H1 (cell line): ENCODE measurements around the gene DCP1B. TPM values are rescaled to one million over a fixed set of nuclear protein-coding genes. Genes with fewer than 3 reads are reported as not detected.
A peak's percentile ranks its signal among the peaks of the same experiment; 100 is the strongest.

Experiments used
- CTCF ChIA-PET: fragments of 300-600 bp; sonication (Branson Sonifier 250); formaldehyde crosslinking; loops from one replicate; lab custom pipeline; 2021; ENCODE audit not compliant: partially characterized antibody; lab: Charles Lee
- POLR2A ChIA-PET: fragments of 300-600 bp; sonication (Branson Sonifier 250); formaldehyde crosslinking; loops from one replicate; lab custom pipeline; 2021; ENCODE audit warnings: inconsistent platforms; ENCODE audit not compliant: partially characterized antibody; lab: Charles Lee
- DNase-seq, 2 experiments: peaks; one replicate each; pipeline versions ENCODE4 v3.0.0 to v3.0.0-alpha.2; 2010 to 2022; ENCODE audit warnings: low spot score in 2 of 2, low read depth in 1 of 2, mixed read lengths in 1 of 2
- FAIRE-seq: peaks from 2 replicates; lab custom pipeline; 2011; peaks lifted over from hg19 to GRCh38; lab: Jason Lieb, UNC
- H2AFZ ChIP-seq: 2 replicates; pipeline ENCODE4 v1.8.1; 2012; ENCODE audit warnings: low read length, inconsistent platforms
- H2AK5ac ChIP-seq: 2 replicates; pipeline ENCODE4 v1.6.1; 2013; ENCODE audit warnings: low read depth, low read length
- H2BK120ac ChIP-seq: replicated peaks from 2 replicates; pipeline ENCODE3; 2013; ENCODE audit warnings: low read depth, low read length, inconsistent platforms
- H2BK12ac ChIP-seq: 2 replicates; pipeline ENCODE4 v1.6.1; 2013; ENCODE audit warnings: low read depth, low read length
- H2BK15ac ChIP-seq: 2 replicates; pipeline ENCODE4 v1.6.1; 2013; ENCODE audit warnings: low read length
- H2BK20ac ChIP-seq: 2 replicates; pipeline ENCODE4 v1.6.1; 2013; ENCODE audit warnings: low read length
- H2BK5ac ChIP-seq: 2 replicates; pipeline ENCODE4 v1.6.1; 2013; ENCODE audit warnings: low read depth, low read length
- H3K14ac ChIP-seq: 2 replicates; pipeline ENCODE4 v1.6.1; 2013; ENCODE audit warnings: inconsistent platforms; ENCODE audit not compliant: insufficient read length
- H3K18ac ChIP-seq: 2 replicates; pipeline ENCODE4 v1.6.1; 2013; ENCODE audit warnings: low read length; ENCODE audit errors: extremely low read depth
- H3K23ac ChIP-seq: 2 replicates; pipeline ENCODE4 v1.6.1; 2013; ENCODE audit warnings: inconsistent platforms; ENCODE audit not compliant: insufficient read length
- H3K23me2 ChIP-seq: 2 replicates; pipeline ENCODE4 v1.6.1; 2013; ENCODE audit warnings: low read depth, low read length
- H3K27ac ChIP-seq: 2 replicates; pipeline ENCODE4 v1.6.1; 2011; ENCODE audit warnings: low read depth, low read length, inconsistent platforms
- H3K27me3 ChIP-seq, 4 experiments: replicated peaks in 1 of 4; 1 replicate in 1 of 4; 2 replicates in 3 of 4; pipeline versions ENCODE4 v1.6.1 to v1.8.1; 2011 to 2013; ENCODE audit warnings: low read length in 3 of 4, mild to moderate bottlenecking in 3 of 4, inconsistent platforms in 2 of 4, mixed read lengths in 2 of 4, moderate library complexity in 1 of 4; ENCODE audit not compliant: control insufficient read depth in 3 of 4, insufficient read depth in 3 of 4; ENCODE audit errors: extremely low read depth in 1 of 4
- H3K36me3 ChIP-seq, 4 experiments: 2 replicates each; pipeline versions ENCODE4 v1.6.1 to v1.8.1; 2011 to 2013; ENCODE audit warnings: mild to moderate bottlenecking in 4 of 4, low read length in 3 of 4, moderate library complexity in 2 of 4, control low read depth in 1 of 4, inconsistent platforms in 1 of 4; ENCODE audit not compliant: insufficient read depth in 4 of 4, control insufficient read depth in 2 of 4
- H3K4ac ChIP-seq: replicated peaks from 2 replicates; pipeline ENCODE3; 2013; ENCODE audit warnings: low read length, low read depth, mixed read lengths, inconsistent platforms; ENCODE audit not compliant: insufficient read length
- H3K4me1 ChIP-seq, 4 experiments: replicated peaks in 1 of 4; 1 replicate in 1 of 4; 2 replicates in 3 of 4; pipeline versions ENCODE4 v1.6.1 to v1.8.1; 2011 to 2013; ENCODE audit warnings: low read length in 3 of 4, inconsistent platforms in 2 of 4, mixed read lengths in 1 of 4; ENCODE audit not compliant: insufficient read depth in 4 of 4, control insufficient read depth in 3 of 4
- H3K4me2 ChIP-seq, 2 experiments: 2 replicates each; pipeline versions ENCODE4 v1.6.1 to v1.8.1; 2011 to 2013; ENCODE audit warnings: low read depth in 2 of 2, low read length in 2 of 2, control low read depth in 1 of 2, inconsistent platforms in 1 of 2, mild to moderate bottlenecking in 1 of 2; ENCODE audit not compliant: insufficient read depth in 1 of 2
- H3K4me3 ChIP-seq, 4 experiments: fragments of 200-600, 300-600 bp in 1 of 4; sonication (generic), shearing (Covaris generic), sonication (Bioruptor Twin) in 1 of 4; 2 replicates each; pipeline versions ENCODE4 v1.5.1 to v1.8.1; 2011 to 2016; ENCODE audit warnings: low read length in 4 of 4, low read depth in 3 of 4, control low read depth in 2 of 4, inconsistent platforms in 2 of 4, mild to moderate bottlenecking in 2 of 4, mixed read lengths in 1 of 4, moderate library complexity in 1 of 4; ENCODE audit not compliant: insufficient read depth in 2 of 4; ENCODE audit errors: extremely low read depth in 1 of 4
- H3K56ac ChIP-seq: replicated peaks from 2 replicates; pipeline ENCODE3; 2013; ENCODE audit warnings: low read depth, mild to moderate bottlenecking, mixed read lengths, low read length, inconsistent platforms; ENCODE audit not compliant: insufficient read length
- H3K79me1 ChIP-seq: 2 replicates; pipeline ENCODE4 v1.6.1; 2013; ENCODE audit warnings: low read depth, low read length, control low read depth
- H3K79me2 ChIP-seq, 2 experiments: 2 replicates each; pipeline versions ENCODE4 v1.6.1 to v1.8.1; 2012 to 2013; ENCODE audit warnings: low read length in 2 of 2, mild to moderate bottlenecking in 2 of 2, inconsistent platforms in 1 of 2; ENCODE audit not compliant: insufficient read depth in 2 of 2, control insufficient read depth in 1 of 2
- H3K9ac ChIP-seq, 4 experiments: replicated peaks in 1 of 4; 1 replicate in 1 of 4; 2 replicates in 3 of 4; pipeline versions ENCODE4 v1.6.1 to v1.8.1; 2011 to 2013; ENCODE audit warnings: low read depth in 3 of 4, low read length in 3 of 4, control low read depth in 2 of 4, mild to moderate bottlenecking in 2 of 4, moderate library complexity in 2 of 4, inconsistent platforms in 1 of 4; ENCODE audit errors: extremely low read depth in 1 of 4
- H3K9me3 ChIP-seq, 2 experiments: 2 replicates each; pipeline versions ENCODE4 v1.6.1 to v1.8.1; 2012 to 2013; ENCODE audit warnings: mild to moderate bottlenecking in 2 of 2, moderate library complexity in 2 of 2, control low read depth in 1 of 2, inconsistent platforms in 1 of 2, low read depth in 1 of 2, low read length in 1 of 2, mixed read lengths in 1 of 2; ENCODE audit not compliant: insufficient read depth in 2 of 2
- H4K20me1 ChIP-seq, 2 experiments: replicated peaks in 1 of 2; 2 replicates each; pipeline versions ENCODE3 to v1.8.1; 2011 to 2013; ENCODE audit warnings: inconsistent platforms in 2 of 2, low read length in 2 of 2, mild to moderate bottlenecking in 1 of 2; ENCODE audit not compliant: insufficient read depth in 2 of 2, control insufficient read depth in 1 of 2
- H4K5ac ChIP-seq: 2 replicates; pipeline ENCODE4 v1.6.1; 2013; ENCODE audit warnings: low read length, low read depth, mixed read lengths, inconsistent platforms; ENCODE audit not compliant: insufficient read length
- H4K8ac ChIP-seq: 2 replicates; pipeline ENCODE4 v1.8.0; 2013; ENCODE audit warnings: mild to moderate bottlenecking, moderate library complexity, low read length, inconsistent platforms; ENCODE audit not compliant: insufficient read depth; ENCODE audit errors: extremely low read depth
- H4K91ac ChIP-seq: replicated peaks from 2 replicates; pipeline ENCODE3; 2013; ENCODE audit warnings: low read length, mixed read lengths, inconsistent platforms; ENCODE audit not compliant: insufficient read length
- CEBPB ChIP-seq: IDR thresholded peaks from 2 replicates; pipeline ENCODE4 v1.6.1; 2012; ENCODE audit warnings: low read depth, low read length
- CHD1 ChIP-seq: IDR thresholded peaks from 2 replicates; pipeline ENCODE4 v1.6.1; 2012; ENCODE audit warnings: low read depth, low read length, improper control_type of control experiment
- GTF2F1 ChIP-seq: IDR thresholded peaks from 2 replicates; pipeline ENCODE4 v1.6.1; 2012; ENCODE audit warnings: low read depth, low read length, improper control_type of control experiment, borderline replicate concordance
- KDM1A ChIP-seq: fragments of 200-600, 300-600 bp; sonication (generic); IDR thresholded peaks from 2 replicates; pipeline ENCODE4 v1.7.1; 2016; ENCODE audit warnings: mild to moderate bottlenecking, low read length, borderline replicate concordance
- KDM5A ChIP-seq: fragments of 200-600 bp; IDR thresholded peaks from 2 replicates; pipeline ENCODE4 v1.7.1; 2012; ENCODE audit warnings: mild to moderate bottlenecking, low read length, inconsistent platforms, mixed read lengths
- NRF1 ChIP-seq: IDR thresholded peaks from 2 replicates; pipeline ENCODE4 v1.6.1; 2011; ENCODE audit warnings: mild to moderate bottlenecking, low read depth, low read length, improper control_type of control experiment
- POLR2A ChIP-seq, 2 experiments: IDR thresholded peaks; 1 replicate in 1 of 2; 2 replicates in 1 of 2; pipeline ENCODE4 v1.6.1; 2011; ENCODE audit warnings: low read depth in 2 of 2, low read length in 2 of 2, mild to moderate bottlenecking in 2 of 2; ENCODE audit errors: control extremely low read depth in 1 of 2
- RBBP5 ChIP-seq: IDR thresholded peaks from 2 replicates; pipeline ENCODE4 v1.7.1; 2012; ENCODE audit warnings: low read depth, mild to moderate bottlenecking, inconsistent platforms, low read length, moderate library complexity, borderline replicate concordance
- RNF2 ChIP-seq: fragments of 200-900, 300-1000 bp; sonication (generic); IDR thresholded peaks from 2 replicates; pipeline ENCODE4 v1.7.1; 2016; ENCODE audit warnings: borderline replicate concordance, low read depth, mild to moderate bottlenecking, antibody characterized with exemption, low read length; ENCODE audit not compliant: poor library complexity, severe bottlenecking; ENCODE audit errors: missing control alignments
- SIN3A ChIP-seq, 2 experiments: IDR thresholded peaks in 1 of 2; conservative IDR thresholded peaks in 1 of 2; 2 replicates each; pipeline ENCODE4 v1.6.1; 2011 to 2012; ENCODE audit warnings: low read length in 2 of 2, improper control_type of control experiment in 1 of 2, low read depth in 1 of 2, mild to moderate bottlenecking in 1 of 2
- SP2 ChIP-seq: IDR thresholded peaks from 2 replicates; pipeline ENCODE4 v1.6.1; 2012; ENCODE audit warnings: mild to moderate bottlenecking, low read length, inconsistent platforms
- SP4 ChIP-seq: IDR thresholded peaks from 2 replicates; pipeline ENCODE4 v1.6.1; 2012; ENCODE audit warnings: low read length, inconsistent platforms
- ZNF274 ChIP-seq: IDR thresholded peaks from 2 replicates; pipeline ENCODE4 v1.7.0; 2012; ENCODE audit warnings: low read length, borderline replicate concordance; ENCODE audit errors: extremely low read depth
- WGBS, 2 experiments: shearing (Covaris generic) in 1 of 2; methylation state at CpG; one replicate each; pipeline versions ENCODE4 v1.1.6 to v1.1.7; 2013 to 2015; ENCODE audit warnings: low lambda C conversion rate in 2 of 2, mixed read lengths in 2 of 2, inconsistent platforms in 1 of 2, low coverage in 1 of 2, missing lambda C conversion rate in 1 of 2; ENCODE audit not compliant: insufficient replicate concordance in 2 of 2, insufficient coverage in 1 of 2, insufficient read length in 1 of 2; ENCODE audit errors: extremely low coverage in 1 of 2, missing lambda C conversion rate in 1 of 2; 5-methylcytosine and 5-hydroxymethylcytosine counted together
- polyA plus RNA-seq, 7 experiments: library from polyadenylated mRNA; depleted of rRNA in 3 of 7; stranded (reverse) in 5 of 7; unstranded in 2 of 7; fragments of >200 nt in 5 of 7; fragments of 200-250 nt in 2 of 7; gene quantifications; 1 replicate in 5 of 7; 2 replicates in 1 of 7; 4 replicates in 1 of 7; pipeline versions ENCODE4 v1.2.1 to v1.2.3, GENCODE V29; 2011 to 2013; ENCODE audit warnings: missing spikeins in 2 of 7, mixed read lengths in 2 of 7
- total RNA-seq: library from RNA; stranded (reverse); fragmentation: NEBNext Ultra II Directional; extraction: Animal tissue kit (Norgen Biotek cat#: 25700); gene quantifications from 2 replicates; pipeline ENCODE4 v1.2.1, GENCODE V29; 2021

DCP1B gene
- total and polyA plus RNA-seq, 2 of the 8 experiments (the other 6 are each of a cell fraction or from before 2014, with no cell fraction given): 14.8 to 29.0 TPM

DNA sequence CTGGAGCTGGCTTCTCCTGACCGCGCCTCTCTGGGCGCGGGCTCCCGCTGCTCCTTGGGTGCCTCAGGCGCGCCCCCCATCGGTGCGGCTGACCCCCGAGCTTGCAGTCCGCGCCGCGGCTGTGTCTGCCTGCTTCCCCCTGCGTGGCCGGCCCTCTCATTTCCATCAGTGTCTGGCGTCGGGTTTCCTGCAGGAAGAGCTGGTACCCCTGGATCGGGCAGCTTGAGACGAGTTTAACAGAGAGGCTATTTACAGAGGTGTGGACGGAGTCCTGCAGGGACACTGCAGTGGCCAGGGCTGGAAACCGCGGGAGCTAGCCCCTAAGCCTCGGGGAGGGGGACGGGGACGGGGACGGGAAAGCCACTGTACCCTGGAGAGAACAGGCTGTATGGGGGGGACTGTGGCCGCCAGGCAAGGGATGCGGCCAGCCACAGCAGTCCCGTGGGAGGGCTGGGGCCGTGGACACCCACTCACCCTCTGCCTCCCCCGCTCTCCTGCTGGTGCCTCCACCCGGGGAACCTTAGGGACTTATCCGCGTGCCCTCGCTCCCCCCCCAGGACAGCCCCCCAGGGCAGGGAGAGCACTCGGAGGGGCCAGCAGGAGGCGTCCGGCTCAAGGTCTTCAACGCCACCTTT, 82.1 kb downstream of the DCP1B start:
- Histone ChIP-seq H4K8ac (no peak overlapping the region), H2BK120ac (no peak overlapping the region), H2BK15ac (no peak overlapping the region), H4K91ac (no peak overlapping the region), H4K5ac (no peak overlapping the region), H2BK5ac (no peak overlapping the region), H2AK5ac (no peak overlapping the region), H3K27ac (no peak overlapping the region), H3K27me3 (no peaks in the 10 kb centered on the region; a peak in 1 of 7 replicates), H3K4me3 (no peak overlapping the region), H3K56ac (no peak overlapping the region), H3K23me2 (no peaks in the 10 kb centered on the region), H3K79me1 (no peaks in the 10 kb centered on the region; the same call in 1 of the 2 replicates), H3K18ac (no peak overlapping the region), H3K4me2 (no peak overlapping the region), H3K23ac (no peak overlapping the region), H3K79me2 (no peaks in the 10 kb centered on the region), H3K4me1 (peaks cover 0 to 8% (median 6%) of the 10 kb centered on the region in 4 experiments; a peak in 6 of 7 replicates), H3K14ac (no peak overlapping the region), H2BK20ac (no peak overlapping the region), H3K9me3 (no peaks in the 10 kb centered on the region), H2BK12ac (no peak overlapping the region), H3K9ac (no peak overlapping the region), H3K4ac (no peak overlapping the region), H2AFZ (no peak overlapping the region), H4K20me1 (no peaks in the 10 kb centered on the region), H3K36me3 (no peaks in the 10 kb centered on the region)
- 86% methylated on average over 30 of the region's 40 CpGs; no CpG with 5 or more reads in 1 of the 2 experiments for WGBS, 2 experiments
- ChIA-PET CTCF (interaction anchor here (1.2 to 5.0 kb wide), 3 partner anchors 10 to 124 kb away, joined by 3 to 26 read pairs (median 4); no protein-coding TSS in a partner anchor), POLR2A (interaction anchor here (0.6 kb wide), 1 partner anchor 132 kb away, joined by 3 read pairs; no protein-coding TSS in a partner anchor)
- no peak for FAIRE-seq
- peak in 1 of 2 experiments; percentile 53 for DNase-seq
- no peak for TF ChIP-seq KDM5A
- TF ChIP-seq CEBPB: no peak
- TF ChIP-seq ZNF274: no peak
- TF ChIP-seq SP4: no peak
- TF ChIP-seq GTF2F1: no peak
- no peak for TF ChIP-seq RBBP5
- TF ChIP-seq KDM1A: no peak
- no peak for TF ChIP-seq SP2
- no peak for TF ChIP-seq RNF2
- no peak for TF ChIP-seq POLR2A (IDR thresholded peaks at IDR 0.05; ENCODE audit: control extremely low read depth in 1 of 2, low read depth in 2 of 2, low read length in 2 of 2)
- TF ChIP-seq CHD1: no peak
- TF ChIP-seq NRF1: no peak
- no peak for TF ChIP-seq SIN3A (conservative IDR thresholded peaks at IDR 0.05 in 1 of 2, IDR thresholded peaks at IDR 0.05 in 1 of 2; ENCODE audit: low read depth in 1 of 2, low read length in 2 of 2)
